HepG2 (cell line): Measurements from ENCODE around the gene NKIRAS1. TPM values are rescaled to one million over a fixed set of nuclear protein-coding genes. Genes with fewer than 3 reads are reported as not detected.

Experiments used
- ATAC-seq: fragments of 200-7000 bp; cut with Tn5 transposase; 3 replicates; pipeline ENCODE4 v1.9.1; 2020; ENCODE audit warnings: mild to moderate bottlenecking, moderate library complexity
- BruUV-seq: library from RNA; stranded (reverse); fragments of 400-500 nt; replicated peaks from 2 replicates; lab custom pipeline; 2021; lab: Mats Ljungman, UMichigan
- CTCF ChIA-PET: fragments of 300-600 bp; formaldehyde crosslinking; extraction: SDS; loops from one replicate; lab custom pipeline; 2021; ENCODE audit warnings: low total read pairs, inconsistent platforms, low intra/inter-chr PET ratio; lab: Yijun Ruan, JAX
- POLR2A ChIA-PET: fragments of 350-600 bp; sonication (Branson Sonifier 250); formaldehyde crosslinking; loops from one replicate; lab custom pipeline; 2020; ENCODE audit warnings: antibody characterized with exemption, inconsistent platforms; lab: Yijun Ruan, JAX
- DNase-seq: peaks from one replicate; pipeline ENCODE4 v3.0.0-alpha.2; 2015; ENCODE audit warnings: low spot score
- FAIRE-seq: peaks from 3 replicates; lab custom pipeline; 2011; peaks lifted over from hg19 to GRCh38; lab: Jason Lieb, UNC
- H2AFZ ChIP-seq: one replicate; pipeline ENCODE4 v1.6.1; 2011; ENCODE audit warnings: low read length, inconsistent platforms
- H3K27ac ChIP-seq: fragments of 300-600 bp; 3 replicates; pipeline ENCODE4 v1.8.0; 2011; ENCODE audit warnings: mixed run types, mild to moderate bottlenecking, mixed read lengths, low read length, inconsistent platforms; ENCODE audit not compliant: insufficient read depth; ENCODE audit errors: extremely low read length
- H3K27me3 ChIP-seq, 2 experiments: fragments of 200-600 bp in 1 of 2; 2 replicates in 1 of 2; 3 replicates in 1 of 2; pipeline versions ENCODE4 v1.6.0 to v1.8.0; 2011; ENCODE audit warnings: low read length in 2 of 2, mild to moderate bottlenecking in 2 of 2, moderate library complexity in 2 of 2, inconsistent platforms in 1 of 2; ENCODE audit not compliant: insufficient read depth in 2 of 2, control insufficient read depth in 1 of 2
- H3K36me3 ChIP-seq, 2 experiments: fragments of 200-600 bp in 1 of 2; replicated peaks in 1 of 2; 2 replicates in 1 of 2; 3 replicates in 1 of 2; pipeline versions ENCODE4 v1.5.1 to v1.8.0; 2011; ENCODE audit warnings: low read length in 2 of 2, inconsistent platforms in 1 of 2; ENCODE audit not compliant: insufficient read depth in 2 of 2, control insufficient read depth in 1 of 2
- H3K4me1 ChIP-seq: 2 replicates; pipeline ENCODE4 v1.5.1; 2012; ENCODE audit warnings: low read length, inconsistent platforms; ENCODE audit not compliant: insufficient read depth
- H3K4me2 ChIP-seq: 2 replicates; pipeline ENCODE4 v1.6.0; 2011; ENCODE audit warnings: low read depth, low read length, inconsistent platforms
- H3K4me3 ChIP-seq, 3 experiments: fragments of 200-600 bp in 1 of 3; sonication (generic), shearing (Covaris generic) in 1 of 3; replicated peaks in 1 of 3; 2 replicates each; pipeline ENCODE4 v1.5.1; 2011 to 2016; ENCODE audit warnings: low read length in 3 of 3, inconsistent platforms in 2 of 3, low read depth in 2 of 3, mild to moderate bottlenecking in 2 of 3, control low read depth in 1 of 3, mixed read lengths in 1 of 3; ENCODE audit not compliant: insufficient read depth in 1 of 3
- H3K79me2 ChIP-seq: one replicate; pipeline ENCODE4 v1.6.1; 2011; ENCODE audit warnings: low read length, inconsistent platforms; ENCODE audit not compliant: insufficient read depth
- H3K9ac ChIP-seq: 2 replicates; pipeline ENCODE4 v1.6.0; 2011; ENCODE audit warnings: mild to moderate bottlenecking, low read depth, low read length, inconsistent platforms; ENCODE audit not compliant: insufficient read depth
- H3K9me3 ChIP-seq: 2 replicates; pipeline ENCODE4 v1.5.1; 2012; ENCODE audit warnings: mild to moderate bottlenecking, low read length
- H4K20me1 ChIP-seq: 2 replicates; pipeline ENCODE4 v1.6.0; 2011; ENCODE audit warnings: inconsistent platforms, mild to moderate bottlenecking, low read length, moderate library complexity; ENCODE audit not compliant: insufficient read depth
- LCORL ChIP-seq, 2 experiments: fragments of 450-650 bp in 1 of 2; sonication (generic) in 1 of 2; formaldehyde crosslinking in 1 of 2; IDR thresholded peaks; 2 replicates each; pipeline versions ENCODE4 v1.5.0 to v1.6.1; 2017 to 2020; ENCODE audit warnings: antibody characterized with exemption in 1 of 2, missing genetic modification reagents in 1 of 2
- PCBP2 ChIP-seq: fragments of 200-400 bp; formaldehyde crosslinking; optimal IDR thresholded peaks from 2 replicates; pipeline ENCODE3; 2018; ENCODE audit warnings: low read length, low read depth; ENCODE audit not compliant: poor library complexity, severe bottlenecking
- REXO4 ChIP-seq: sonication (generic); formaldehyde crosslinking; IDR thresholded peaks from 2 replicates; pipeline ENCODE4 v1.8.0; 2022; ENCODE audit warnings: missing genetic modification reagents, mild to moderate bottlenecking, borderline replicate concordance
- SUZ12 ChIP-seq: fragments of 150-350 bp; IDR thresholded peaks from 2 replicates; pipeline ENCODE4 v1.6.1; 2014; ENCODE audit warnings: low read depth, low read length
- ZNF282 ChIP-seq: fragments of 450-650 bp; IDR thresholded peaks from 2 replicates; pipeline ENCODE4 v1.6.1; 2018; ENCODE audit not compliant: partially characterized antibody
- ZNF567 ChIP-seq: sonication (generic); formaldehyde crosslinking; IDR thresholded peaks from 2 replicates; pipeline ENCODE4 v1.8.1; 2023; ENCODE audit warnings: mild to moderate bottlenecking, missing genetic modification reagents, borderline replicate concordance
- WGBS: methylation state at CpG from one replicate; pipeline ENCODE4 v1.1.6; 2017; ENCODE audit warnings: low lambda C conversion rate; 5-methylcytosine and 5-hydroxymethylcytosine counted together
- in situ Hi-C: cut with HindIII; loops from 2 replicates; pipeline ENCODE4 v1.10.0; 2017; ENCODE audit warnings: low pct_unique_long_range_greater_than_20kb; ENCODE audit not compliant: extremely low pct_ligation_motif_present
- intact Hi-C: fragments of 100-400 bp; cut with micrococcal nuclease; formaldehyde crosslinking; loops from one replicate; pipeline ENCODE4 v1.10.0; 2022; ENCODE audit not compliant: unreplicated experiment
- polyA plus RNA-seq, 8 experiments: library from polyadenylated mRNA; depleted of rRNA in 3 of 8; stranded (reverse) in 7 of 8; unstranded in 1 of 8; fragments of >200 nt; fragmentation: Illumina TruSeq in 4 of 8; extraction: Trizol in 4 of 8; gene quantifications; 2 replicates each; pipeline versions ENCODE4 v1.2.1 to v1.2.3, GENCODE V29; 2011 to 2016; ENCODE audit warnings: low read depth in 4 of 8, missing spikeins in 1 of 8, mixed read lengths in 1 of 8; ENCODE audit not compliant: insufficient read depth in 1 of 8
- total RNA-seq, 5 experiments: library from RNA; depleted of rRNA; stranded (reverse); fragments of >200 nt; fragmentation: Illumina TruSeq; extraction: Trizol; gene quantifications; 2 replicates each; pipeline ENCODE4 v1.2.3, GENCODE V29; 2016; ENCODE audit warnings: low read depth in 1 of 5
- TF ChIP-seq, protein P1 (sequence below): IDR thresholded peaks from 2 replicates; pipeline ENCODE4 v1.6.1; 2016; ENCODE audit warnings: low read depth, missing genetic modification reagents, missing compliant biosample characterization

The NKIRAS1 gene
- total and polyA plus RNA-seq, 2 of the 13 experiments (the other 11 are each of a cell fraction or from before 2014, with no cell fraction given), result 4.3 to 8.0 TPM

- TF ChIP-seq, protein P1, sequence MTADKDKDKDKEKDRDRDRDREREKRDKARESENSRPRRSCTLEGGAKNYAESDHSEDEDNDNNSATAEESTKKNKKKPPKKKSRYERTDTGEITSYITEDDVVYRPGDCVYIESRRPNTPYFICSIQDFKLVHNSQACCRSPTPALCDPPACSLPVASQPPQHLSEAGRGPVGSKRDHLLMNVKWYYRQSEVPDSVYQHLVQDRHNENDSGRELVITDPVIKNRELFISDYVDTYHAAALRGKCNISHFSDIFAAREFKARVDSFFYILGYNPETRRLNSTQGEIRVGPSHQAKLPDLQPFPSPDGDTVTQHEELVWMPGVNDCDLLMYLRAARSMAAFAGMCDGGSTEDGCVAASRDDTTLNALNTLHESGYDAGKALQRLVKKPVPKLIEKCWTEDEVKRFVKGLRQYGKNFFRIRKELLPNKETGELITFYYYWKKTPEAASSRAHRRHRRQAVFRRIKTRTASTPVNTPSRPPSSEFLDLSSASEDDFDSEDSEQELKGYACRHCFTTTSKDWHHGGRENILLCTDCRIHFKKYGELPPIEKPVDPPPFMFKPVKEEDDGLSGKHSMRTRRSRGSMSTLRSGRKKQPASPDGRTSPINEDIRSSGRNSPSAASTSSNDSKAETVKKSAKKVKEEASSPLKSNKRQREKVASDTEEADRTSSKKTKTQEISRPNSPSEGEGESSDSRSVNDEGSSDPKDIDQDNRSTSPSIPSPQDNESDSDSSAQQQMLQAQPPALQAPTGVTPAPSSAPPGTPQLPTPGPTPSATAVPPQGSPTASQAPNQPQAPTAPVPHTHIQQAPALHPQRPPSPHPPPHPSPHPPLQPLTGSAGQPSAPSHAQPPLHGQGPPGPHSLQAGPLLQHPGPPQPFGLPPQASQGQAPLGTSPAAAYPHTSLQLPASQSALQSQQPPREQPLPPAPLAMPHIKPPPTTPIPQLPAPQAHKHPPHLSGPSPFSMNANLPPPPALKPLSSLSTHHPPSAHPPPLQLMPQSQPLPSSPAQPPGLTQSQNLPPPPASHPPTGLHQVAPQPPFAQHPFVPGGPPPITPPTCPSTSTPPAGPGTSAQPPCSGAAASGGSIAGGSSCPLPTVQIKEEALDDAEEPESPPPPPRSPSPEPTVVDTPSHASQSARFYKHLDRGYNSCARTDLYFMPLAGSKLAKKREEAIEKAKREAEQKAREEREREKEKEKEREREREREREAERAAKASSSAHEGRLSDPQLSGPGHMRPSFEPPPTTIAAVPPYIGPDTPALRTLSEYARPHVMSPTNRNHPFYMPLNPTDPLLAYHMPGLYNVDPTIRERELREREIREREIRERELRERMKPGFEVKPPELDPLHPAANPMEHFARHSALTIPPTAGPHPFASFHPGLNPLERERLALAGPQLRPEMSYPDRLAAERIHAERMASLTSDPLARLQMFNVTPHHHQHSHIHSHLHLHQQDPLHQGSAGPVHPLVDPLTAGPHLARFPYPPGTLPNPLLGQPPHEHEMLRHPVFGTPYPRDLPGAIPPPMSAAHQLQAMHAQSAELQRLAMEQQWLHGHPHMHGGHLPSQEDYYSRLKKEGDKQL (CRISPR knock-in tag), result no peak
- TF ChIP-seq SUZ12, result no peak
- TF ChIP-seq, all 625 proteins: peak for 0
These were observed 49.5 kb upstream of the NKIRAS1 start (continued) for GRCh38 chr3:23966328-23966727.

DNA sequence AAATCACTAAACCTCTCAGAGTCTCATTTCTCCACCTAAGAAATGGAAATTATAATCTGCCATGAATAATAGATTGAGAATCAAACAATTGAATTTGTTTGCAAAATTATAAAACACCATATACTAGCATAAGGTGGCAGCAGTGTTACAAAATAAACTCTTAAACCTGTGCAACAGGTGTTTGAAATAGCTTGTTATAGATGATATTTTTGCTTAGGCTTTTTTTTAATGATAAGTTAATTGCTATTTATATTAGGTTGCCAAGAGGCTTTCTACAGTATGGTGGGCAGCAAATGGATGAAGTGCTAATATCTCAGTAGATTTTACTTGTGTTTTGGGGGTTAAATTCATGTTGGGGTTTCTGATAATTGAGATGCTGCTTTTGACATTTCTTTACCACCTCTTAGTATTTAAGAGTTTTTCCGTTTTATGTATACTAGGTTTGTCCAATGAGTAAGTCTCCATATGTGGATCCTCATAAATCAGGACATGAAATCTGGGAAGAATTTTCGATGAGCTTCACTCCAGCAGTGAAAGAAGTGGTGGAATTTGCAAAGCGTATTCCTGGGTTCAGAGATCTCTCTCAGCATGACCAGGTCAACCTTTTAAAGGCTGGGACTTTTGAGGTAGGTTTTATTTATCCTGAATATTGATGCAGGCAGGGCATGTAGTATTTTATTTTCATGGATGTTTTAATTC is 47.9 kb upstream of the NKIRAS1 start:
- POLR2A ChIA-PET, result no interaction called here
- H4K20me1 ChIP-seq, result no peaks in the 10 kb centered on the region
- H3K27me3 ChIP-seq, result no peaks in the 10 kb centered on the region
- intact Hi-C loops (no loop called here), in situ Hi-C loops (no loop called here)
- 91% methylated on average over 3 of the region's 3 CpGs for WGBS
- H3K4me3 ChIP-seq, result no peak overlapping the region
- H3K4me2 ChIP-seq, result no peak overlapping the region
- CTCF ChIA-PET, result no interaction called here
- no peak overlapping the region for H2AFZ ChIP-seq
- peaks cover 8 to 42% of the 10 kb centered on the region in 2 experiments; a peak in 4 of 5 replicates for H3K36me3 ChIP-seq
- H3K79me2 ChIP-seq, result no peaks in the 10 kb centered on the region
- no peaks in the 10 kb centered on the region for H3K4me1 ChIP-seq
- no peaks in the 10 kb centered on the region for H3K9me3 ChIP-seq
- no peak for FAIRE-seq
- no peak overlapping the region for H3K27ac ChIP-seq
- no peak for ATAC-seq
- no peak overlapping the region for H3K9ac ChIP-seq
- BruUV-seq, result no TSS peak
- DNase-seq, result no peak
- TF ChIP-seq ZNF567 (CRISPR knock-in tag), result no peak
- no peak for TF ChIP-seq ZNF282
- TF ChIP-seq LCORL (IDR thresholded peaks at IDR 0.05), result no peak
- TF ChIP-seq LCORL (CRISPR knock-in tag; IDR thresholded peaks at IDR 0.05), result no peak
- no peak for TF ChIP-seq REXO4 (CRISPR knock-in tag)
- no peak for TF ChIP-seq PCBP2
